Activated CD4-positive, alpha-beta memory T cell treated with anti-CD3 and anti-CD28 coated beads for 36 hours (primary cell): Measurements from ENCODE around the gene PEAK1. TPM values are rescaled to one million over a fixed set of nuclear protein-coding genes. Genes with fewer than 3 reads are reported as not detected.
"Not testable (repeated sequence)": the region's sequence is repeated elsewhere in the genome, so short reads cannot be mapped to it uniquely, and the experiment has no call there.

Experiments
- CTCF ChIA-PET: fragments of 350-600 bp; sonication (Branson Sonifier 250); formaldehyde crosslinking; loops from one replicate; lab custom pipeline; 2021; ENCODE audit warnings: antibody characterized with exemption, inconsistent platforms; lab: Charles Lee
- POLR2A ChIA-PET: fragments of 350-600 bp; sonication (Branson Sonifier 250); formaldehyde crosslinking; loops from one replicate; lab custom pipeline; 2021; ENCODE audit warnings: antibody characterized with exemption; lab: Charles Lee
- DNase-seq: peaks from one replicate; pipeline ENCODE4 v3.0.0-alpha.2; 2020
- H3K27ac Mint-ChIP-seq: one replicate; pipeline ENCODE4 v1.8.0; 2021; ENCODE audit warnings: mixed read lengths
- H3K27me3 Mint-ChIP-seq: one replicate; pipeline ENCODE4 v1.8.0; 2021; ENCODE audit warnings: mixed read lengths
- H3K36me3 Mint-ChIP-seq: one replicate; pipeline ENCODE4 v1.8.0; 2021; ENCODE audit warnings: mixed read lengths
- H3K4me1 Mint-ChIP-seq: one replicate; pipeline ENCODE4 v1.8.0; 2021; ENCODE audit warnings: low read depth, mixed read lengths
- H3K4me3 Mint-ChIP-seq: one replicate; pipeline ENCODE4 v1.8.0; 2021; ENCODE audit warnings: mild to moderate bottlenecking, mixed read lengths
- H3K9me3 Mint-ChIP-seq: one replicate; pipeline ENCODE4 v1.8.0; 2021; ENCODE audit warnings: mixed read lengths
- intact Hi-C: fragments of 100-400 bp; cut with micrococcal nuclease; formaldehyde crosslinking; loops from one replicate; pipeline ENCODE4 v1.15.1; 2023
- total RNA-seq, 2 experiments: library from RNA; stranded (reverse); gene quantifications; one replicate each; pipeline ENCODE4 v1.2.3, GENCODE V29; 2021

Gene PEAK1
- total RNA-seq, 2 experiments from 2014 or later: 15.6 to 18.3 TPM

GRCh38 chr15:77276943-77277342 lies 143.0 kb downstream of the PEAK1 start:
- H3K4me1 Mint-ChIP-seq: no peaks in the 10 kb centered on the region
- no peak overlapping the region for H3K27ac Mint-ChIP-seq
- peaks cover under 1% of the 10 kb centered on the region for H3K36me3 Mint-ChIP-seq
- intact Hi-C loops: no loop called here
- H3K9me3 Mint-ChIP-seq: no peaks in the 10 kb centered on the region
- ChIA-PET POLR2A (no interaction called here), CTCF (no interaction called here)
- no peak for DNase-seq
- H3K4me3 Mint-ChIP-seq: no peak overlapping the region
- H3K27me3 Mint-ChIP-seq: no peaks in the 10 kb centered on the region

GRCh38 chr15:77276096-77276495 lies 143.8 kb downstream of the PEAK1 start:
- H3K4me3 Mint-ChIP-seq: no peak overlapping the region
- H3K9me3 Mint-ChIP-seq: no peaks in the 10 kb centered on the region
- POLR2A ChIA-PET: no interaction called here
- no peaks in the 10 kb centered on the region for H3K27me3 Mint-ChIP-seq
- intact Hi-C loops: no loop called here
- H3K4me1 Mint-ChIP-seq: no peaks in the 10 kb centered on the region
- no peak for DNase-seq
- peaks cover 1% of the 10 kb centered on the region for H3K36me3 Mint-ChIP-seq
- no peak overlapping the region for H3K27ac Mint-ChIP-seq
- CTCF ChIA-PET: no interaction called here

- not testable (repeated sequence) for H3K36me3 Mint-ChIP-seq
Measured at GRCh38 chr15:77273136-77273535, 146.8 kb downstream of the PEAK1 start.

GRCh38 chr15:77266708-77267386 lies 153.1 kb downstream of the PEAK1 start:
- POLR2A ChIA-PET: no interaction called here
- H3K4me3 Mint-ChIP-seq: no peak overlapping the region
- DNase-seq: no peak
- no peaks in the 10 kb centered on the region for H3K4me1 Mint-ChIP-seq
- intact Hi-C loops: no loop called here
- CTCF ChIA-PET: no interaction called here
- peaks cover 5% of the 10 kb centered on the region for H3K36me3 Mint-ChIP-seq
- H3K27me3 Mint-ChIP-seq: no peaks in the 10 kb centered on the region
- peaks cover 4% of the 10 kb centered on the region for H3K9me3 Mint-ChIP-seq
- H3K27ac Mint-ChIP-seq: no peak overlapping the region

More at GRCh38 chr15:77273136-77273535, 146.8 kb downstream of the PEAK1 start:
- H3K9me3 Mint-ChIP-seq, POLR2A ChIA-PET, H3K4me1 Mint-ChIP-seq, H3K27me3 Mint-ChIP-seq, H3K4me3 Mint-ChIP-seq, H3K27ac Mint-ChIP-seq, intact Hi-C loops, DNase-seq, CTCF ChIA-PET: not testable (repeated sequence)

- Mint-ChIP-seq H3K4me1 (peaks cover 2% of the 10 kb centered on the region), H3K27me3 (no peaks in the 10 kb centered on the region), H3K9me3 (peaks cover 3% of the 10 kb centered on the region), H3K27ac (no peak overlapping the region), H3K4me3 (no peak overlapping the region), H3K36me3 (peaks cover 6% of the 10 kb centered on the region)
- ChIA-PET CTCF (no interaction called here), POLR2A (no interaction called here)
- DNase-seq: no peak
- intact Hi-C loops: no loop called here
Measured at GRCh38 chr15:77255385-77255784, 164.5 kb downstream of the PEAK1 start.

- H3K27me3 Mint-ChIP-seq: no peaks in the 10 kb centered on the region
- POLR2A ChIA-PET: no interaction called here
- H3K9me3 Mint-ChIP-seq: no peaks in the 10 kb centered on the region
- intact Hi-C loops: no loop called here
- CTCF ChIA-PET: interaction anchor here (1.0 kb wide), 1 partner anchor 246 kb away, joined by 3 read pairs; no protein-coding TSS in a partner anchor
- DNase-seq: peak; percentile 18
- no peaks in the 10 kb centered on the region for H3K36me3 Mint-ChIP-seq
- H3K4me1 Mint-ChIP-seq: peaks cover 2% of the 10 kb centered on the region
- H3K4me3 Mint-ChIP-seq: no peak overlapping the region
- no peak overlapping the region for H3K27ac Mint-ChIP-seq
Measured at GRCh38 chr15:77251662-77252061, 168.2 kb downstream of the PEAK1 start.

DNA sequence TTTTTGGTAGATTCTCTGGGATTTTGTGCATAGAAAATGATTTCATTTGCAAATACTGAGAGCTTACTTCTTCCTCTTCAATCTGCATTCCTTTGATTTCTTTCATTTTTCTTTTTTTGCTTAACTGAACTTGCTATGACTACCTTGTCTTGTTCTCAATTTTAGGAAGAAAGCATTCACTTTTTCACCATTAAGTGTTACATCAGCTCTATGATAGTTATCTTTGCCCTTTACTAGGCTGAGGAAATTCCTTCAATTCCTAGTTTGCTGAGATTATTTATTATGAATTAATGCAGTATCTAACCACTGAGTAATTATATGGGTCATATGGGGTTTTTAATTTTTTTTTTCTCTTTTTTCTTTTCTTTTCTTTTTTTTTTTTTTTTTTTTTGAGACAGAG lies 172.8 kb downstream of the PEAK1 start:
- intact Hi-C loops: no loop called here
- Mint-ChIP-seq H3K4me1 (peaks cover 2% of the 10 kb centered on the region), H3K36me3 (no peaks in the 10 kb centered on the region), H3K27ac (no peak overlapping the region), H3K9me3 (no peaks in the 10 kb centered on the region), H3K27me3 (no peaks in the 10 kb centered on the region), H3K4me3 (no peak overlapping the region)
- ChIA-PET POLR2A (no interaction called here), CTCF (no interaction called here)
- no peak for DNase-seq

DNA sequence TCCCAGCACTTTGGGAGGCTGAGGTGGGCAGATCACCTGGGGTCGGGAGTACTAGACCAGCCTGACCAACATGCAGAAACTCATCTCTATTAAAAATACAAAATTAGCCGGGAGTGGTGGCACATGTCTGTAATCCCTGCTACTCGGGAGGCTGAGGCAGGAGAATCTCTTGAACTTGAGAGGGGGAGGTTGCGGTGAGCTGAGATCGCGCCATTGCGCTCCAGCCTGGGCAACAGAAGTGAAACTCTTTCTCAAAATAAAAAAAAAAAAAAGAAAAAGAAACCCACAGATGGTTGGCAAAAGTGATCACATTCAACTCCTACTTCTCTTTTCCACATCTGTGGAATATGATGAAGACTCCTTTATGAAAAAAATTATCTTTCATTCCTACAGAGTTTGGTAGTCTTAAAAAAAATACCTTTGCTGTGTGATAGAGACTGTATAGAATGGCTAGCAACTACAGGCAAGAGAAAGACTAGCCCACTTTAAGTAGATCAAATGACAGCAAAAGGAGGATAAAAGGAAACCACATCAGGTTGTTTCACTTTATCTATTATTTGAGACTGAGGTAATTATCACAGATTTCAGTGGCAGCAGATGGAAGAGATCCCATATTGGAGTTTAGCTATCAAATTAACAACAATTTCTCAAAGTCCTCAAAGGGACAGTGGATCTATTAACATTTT lies 176.0 kb downstream of the PEAK1 start:
- no peaks in the 10 kb centered on the region for H3K9me3 Mint-ChIP-seq
- no peak overlapping the region for H3K27ac Mint-ChIP-seq
- CTCF ChIA-PET: no interaction called here
- no peaks in the 10 kb centered on the region for H3K27me3 Mint-ChIP-seq
- no peaks in the 10 kb centered on the region for H3K36me3 Mint-ChIP-seq
- POLR2A ChIA-PET: no interaction called here
- H3K4me1 Mint-ChIP-seq: no peaks in the 10 kb centered on the region
- intact Hi-C loops: no loop called here
- H3K4me3 Mint-ChIP-seq: no peak overlapping the region
- DNase-seq: no peak

DNA sequence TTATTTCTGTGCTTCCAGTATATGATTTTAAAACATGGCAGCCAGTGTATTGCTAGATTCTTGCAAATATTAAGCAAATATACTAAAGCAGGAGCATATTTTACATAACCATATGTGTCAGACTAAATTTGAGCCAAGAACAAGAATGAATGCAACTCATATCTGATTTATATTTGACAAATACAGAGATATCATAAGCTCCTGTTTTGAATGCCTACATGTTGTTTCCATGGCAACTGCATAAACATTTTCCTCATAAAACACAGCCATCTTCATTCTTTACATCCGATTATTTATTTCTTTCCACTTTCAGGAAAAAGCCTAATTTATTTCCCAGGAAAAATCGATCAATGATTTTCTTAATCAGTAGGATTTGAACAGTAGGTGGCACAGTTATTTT lies 176.8 kb downstream of the PEAK1 start:
- no peak overlapping the region for H3K27ac Mint-ChIP-seq
- POLR2A ChIA-PET: no interaction called here
- H3K9me3 Mint-ChIP-seq: no peaks in the 10 kb centered on the region
- CTCF ChIA-PET: no interaction called here
- DNase-seq: no peak
- no peak overlapping the region for H3K4me3 Mint-ChIP-seq
- H3K4me1 Mint-ChIP-seq: no peaks in the 10 kb centered on the region
- no peaks in the 10 kb centered on the region for H3K36me3 Mint-ChIP-seq
- intact Hi-C loops: no loop called here
- no peaks in the 10 kb centered on the region for H3K27me3 Mint-ChIP-seq

DNA sequence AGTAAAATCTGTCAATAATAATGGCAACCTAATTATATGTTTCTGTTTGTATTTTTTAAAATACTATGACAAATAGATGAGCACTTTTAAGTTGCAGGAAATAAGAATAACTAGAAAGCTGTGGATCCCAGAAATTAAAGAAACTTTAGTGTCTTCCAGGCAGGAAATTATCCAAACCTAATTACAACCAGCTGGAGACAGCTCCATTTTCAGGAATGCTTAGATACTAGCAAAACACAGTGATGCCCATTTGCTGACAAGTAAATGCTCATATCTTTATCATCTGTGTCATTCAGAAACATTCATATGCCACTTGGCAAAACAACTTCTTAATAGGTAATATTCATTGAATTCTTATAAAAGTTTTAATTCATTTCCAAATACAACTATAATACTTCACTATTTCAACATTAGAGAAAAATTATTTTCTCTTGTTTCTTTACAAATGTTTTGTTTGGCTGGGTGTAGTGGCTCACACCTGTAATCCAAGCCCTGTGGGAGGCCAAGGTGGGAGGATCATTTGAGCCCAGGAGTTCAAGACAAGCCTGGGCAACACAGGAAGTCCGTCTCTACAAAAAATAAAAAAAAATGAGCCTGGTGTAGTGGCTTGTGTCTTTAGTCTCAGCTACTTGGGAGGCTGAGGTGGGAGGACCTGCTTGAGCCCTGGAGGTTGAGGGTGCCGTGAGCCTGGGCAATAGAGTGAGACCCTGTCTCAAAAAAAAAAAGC lies 179.9 kb downstream of the PEAK1 start:
- no peaks in the 10 kb centered on the region for H3K27me3 Mint-ChIP-seq
- no peaks in the 10 kb centered on the region for H3K4me1 Mint-ChIP-seq
- DNase-seq: no peak
- CTCF ChIA-PET: no interaction called here
- POLR2A ChIA-PET: no interaction called here
- intact Hi-C loops: no loop called here
- no peak overlapping the region for H3K27ac Mint-ChIP-seq
- H3K4me3 Mint-ChIP-seq: no peak overlapping the region
- H3K9me3 Mint-ChIP-seq: peaks cover 11% of the 10 kb centered on the region
- H3K36me3 Mint-ChIP-seq: peaks cover 7% of the 10 kb centered on the region

- ChIA-PET POLR2A (no interaction called here), CTCF (no interaction called here)
- peaks cover 11% of the 10 kb centered on the region for H3K9me3 Mint-ChIP-seq
- intact Hi-C loops: no loop called here
- H3K36me3 Mint-ChIP-seq: peaks cover 7% of the 10 kb centered on the region
- H3K4me1 Mint-ChIP-seq: no peaks in the 10 kb centered on the region
- no peak overlapping the region for H3K27ac Mint-ChIP-seq
- no peak overlapping the region for H3K4me3 Mint-ChIP-seq
- DNase-seq: no peak
- H3K27me3 Mint-ChIP-seq: no peaks in the 10 kb centered on the region
Measured at GRCh38 chr15:77235566-77235965, 184.3 kb downstream of the PEAK1 start.

DNA sequence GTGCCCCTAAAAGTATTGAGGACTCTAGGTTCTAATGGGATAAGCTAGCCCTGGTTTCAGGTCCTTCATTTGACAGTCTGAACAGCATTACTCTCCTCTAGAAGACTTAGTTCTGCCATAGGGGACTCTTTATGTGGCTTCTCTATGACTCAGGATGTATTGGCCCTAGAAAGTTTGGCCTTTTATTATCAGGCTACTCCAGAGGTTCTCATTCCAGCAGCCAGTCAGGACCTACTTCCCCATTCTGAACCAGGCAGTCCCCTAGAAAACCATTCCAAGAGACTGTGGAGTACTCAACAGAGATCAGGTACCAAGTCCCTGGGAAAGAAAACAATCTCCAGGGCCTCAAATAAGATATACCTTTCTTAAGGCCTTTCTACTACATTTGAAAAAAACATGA lies 191.1 kb downstream of the PEAK1 start:
- Mint-ChIP-seq H3K4me1 (peaks cover 7% of the 10 kb centered on the region), H3K27me3 (no peaks in the 10 kb centered on the region), H3K36me3 (no peaks in the 10 kb centered on the region), H3K4me3 (no peak overlapping the region), H3K27ac (no peak overlapping the region), H3K9me3 (no peaks in the 10 kb centered on the region)
- CTCF ChIA-PET: no interaction called here
- intact Hi-C loops: no loop called here
- POLR2A ChIA-PET: no interaction called here
- DNase-seq: no peak
